Activated CD4-positive, CD25-positive, alpha-beta regulatory T cell treated with anti-CD3 and anti-CD28 coated beads, Interleukin-2, amount 50 U/mL, for 24 hours (primary cell): Measurements from ENCODE around the gene RAB1B.

Experiments used
- ATAC-seq, 2 donors: fragments of 150-1000 bp; cut with Tn5 transposase; one replicate each; pipeline ENCODE4 v1.10.0; 2021; ENCODE audit warnings: mild to moderate bottlenecking in 1 of 2, moderate library complexity in 1 of 2

Gene RAB1B

GRCh38 chr11:66285250-66285947 is 17.0 kb downstream of the RAB1B start:
- ATAC-seq: no peak

GRCh38 chr11:66286699-66287098 is 18.3 kb downstream of the RAB1B start:
- ATAC-seq: no peak

GRCh38 chr11:66287211-66287888 is 18.9 kb downstream of the RAB1B start:
- ATAC-seq: no peak

DNA sequence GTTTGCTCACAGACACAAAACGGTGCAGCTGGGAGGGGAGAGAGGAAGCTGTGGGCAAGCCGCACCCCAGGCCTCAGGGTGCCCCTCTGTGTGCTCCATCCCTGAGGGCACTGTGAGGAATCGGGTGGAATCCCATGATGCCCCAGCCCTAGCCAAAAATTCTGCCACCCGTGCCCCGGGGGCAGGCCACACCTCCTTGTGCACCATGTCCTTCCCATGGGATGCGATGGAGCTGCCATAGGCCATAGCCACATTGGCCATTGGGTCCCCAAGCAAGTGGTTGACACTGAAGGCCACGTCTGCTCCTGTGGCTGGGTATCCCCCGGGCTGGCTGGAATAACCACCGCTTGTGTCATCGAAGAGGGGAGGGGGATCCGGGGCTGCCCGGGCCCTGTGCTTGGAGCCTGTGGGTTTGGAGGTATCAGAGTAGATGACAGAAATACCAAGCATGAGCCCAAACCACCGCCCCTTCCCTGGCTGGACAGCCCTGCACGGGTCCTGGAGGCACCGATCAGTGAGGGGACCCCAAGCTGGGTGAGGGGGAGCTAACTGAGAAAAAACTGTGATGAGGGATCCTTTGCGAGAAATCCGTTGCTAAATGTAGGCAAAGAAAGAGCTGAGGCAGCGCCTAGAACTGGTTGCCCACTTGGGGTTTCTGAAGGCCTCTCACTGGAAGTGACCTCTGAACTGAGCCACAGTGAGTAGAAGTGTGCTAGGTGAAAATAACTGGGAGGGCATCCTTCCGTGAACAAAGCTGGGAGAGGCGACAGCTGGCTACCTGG is 19.6 kb downstream of the RAB1B start:
- ATAC-seq: no peak

GRCh38 chr11:66288671-66289547 is 20.5 kb downstream of the RAB1B start, which contains the start of gene YIF1A:
TSS of gene YIF1A (minus strand) at chr11:66289143. CDS start at chr11:66288985, 158 bp downstream.
- peak; percentile 95 to 97 for ATAC-seq

- ATAC-seq: peak; percentile 63 to 67
Observed at GRCh38 chr11:66289548-66290329, 21.3 kb downstream of the RAB1B start.

DNA sequence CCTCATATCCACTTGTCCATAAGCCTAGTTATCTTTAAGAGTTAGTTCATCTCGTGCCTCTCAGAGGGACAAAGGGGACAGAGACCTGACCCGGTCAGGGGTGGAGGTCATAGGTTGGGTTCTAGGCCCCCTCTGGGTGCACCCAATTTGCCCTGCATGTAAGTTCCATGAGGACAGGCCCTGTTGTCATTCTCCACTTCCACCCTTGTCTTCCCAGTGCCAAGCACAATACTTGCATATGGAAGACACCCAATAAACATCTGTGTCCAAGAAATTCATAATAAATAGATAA is 21.8 kb downstream of the RAB1B start:
- no peak for ATAC-seq

GRCh38 chr11:66291303-66291705 is 22.9 kb downstream of the RAB1B start:
- no peak for ATAC-seq

- ATAC-seq: no peak
Observed at GRCh38 chr11:66291706-66292542, 23.5 kb downstream of the RAB1B start, which contains the start of gene TMEM151A. TSS of gene TMEM151A (plus strand) at chr11:66291894. CDS start at chr11:66292014, 120 bp downstream.

GRCh38 chr11:66292543-66293332 is 24.3 kb downstream of the RAB1B start:
- ATAC-seq: no peak

- no peak for ATAC-seq
Observed at GRCh38 chr11:66293352-66293751, 24.9 kb downstream of the RAB1B start.

- ATAC-seq: no peak
Observed at GRCh38 chr11:66293777-66294625, 25.6 kb downstream of the RAB1B start.

DNA sequence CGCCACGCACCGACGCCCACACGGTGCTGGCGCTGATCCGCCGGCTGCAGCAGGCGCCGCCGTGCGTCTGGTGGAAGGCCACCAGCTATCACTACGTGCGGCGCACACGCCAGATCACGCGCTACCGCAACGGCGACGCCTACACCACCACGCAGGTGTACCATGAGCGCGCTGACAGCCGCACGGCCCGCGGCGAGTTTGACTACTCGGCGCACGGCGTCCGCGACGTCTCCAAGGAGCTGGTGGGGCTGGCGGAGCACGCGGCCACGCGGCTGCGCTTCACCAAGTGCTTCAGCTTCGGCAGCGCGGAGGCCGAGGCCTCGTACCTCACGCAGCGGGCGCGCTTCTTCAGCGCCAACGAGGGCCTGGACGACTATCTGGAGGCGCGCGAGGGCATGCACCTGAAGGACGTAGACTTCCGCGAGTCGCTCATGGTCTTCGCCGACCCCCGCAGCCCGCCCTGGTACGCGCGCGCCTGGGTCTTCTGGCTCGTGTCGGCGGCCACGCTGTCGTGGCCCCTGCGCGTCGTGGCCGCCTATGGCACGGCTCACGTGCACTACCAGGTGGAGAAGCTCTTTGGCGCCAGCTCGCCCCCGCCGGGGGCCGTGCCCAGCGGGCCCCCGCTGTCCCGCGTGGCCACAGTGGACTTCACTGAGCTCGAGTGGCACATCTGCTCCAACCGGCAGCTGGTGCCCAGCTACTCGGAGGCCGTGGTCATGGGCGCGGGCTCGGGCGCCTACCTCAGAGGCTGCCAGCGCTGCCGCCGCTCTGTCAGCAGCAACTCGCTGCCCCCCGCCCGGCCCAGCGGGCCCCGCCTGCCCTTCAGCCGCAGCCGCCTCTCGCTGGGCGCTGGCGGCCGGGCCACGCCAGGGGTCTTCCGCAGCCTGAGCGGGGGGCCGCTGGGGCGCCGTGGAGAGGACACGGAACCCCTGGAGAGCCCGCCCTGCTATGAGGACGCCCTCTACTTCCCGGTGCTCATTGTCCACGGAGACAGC is 26.5 kb downstream of the RAB1B start:
- ATAC-seq: no peak

DNA sequence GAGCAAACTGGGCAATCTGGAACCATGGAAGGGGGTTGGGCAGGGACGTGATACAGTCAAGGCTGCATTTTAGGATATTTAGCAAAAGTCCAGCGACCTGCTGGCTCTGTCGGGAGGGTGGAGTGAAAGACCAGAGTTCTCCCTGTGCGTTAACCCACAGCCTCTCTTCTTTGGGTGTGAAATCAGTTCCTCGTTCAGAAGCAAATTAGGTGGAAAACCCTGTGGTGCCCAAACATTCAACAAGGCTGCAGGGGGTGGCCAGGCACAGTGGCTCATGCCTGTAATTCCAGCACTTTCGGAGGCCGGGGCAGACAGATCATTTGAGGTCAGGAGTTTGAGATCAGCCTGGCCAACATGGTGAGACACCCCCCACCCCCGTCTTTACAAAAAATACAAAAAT is 29.2 kb downstream of the RAB1B start:
- no peak for ATAC-seq

- ATAC-seq: no peak
Observed at GRCh38 chr11:66299186-66299585, 30.7 kb downstream of the RAB1B start.

GRCh38 chr11:66302656-66303055 is 34.2 kb downstream of the RAB1B start:
- ATAC-seq: no peak

GRCh38 chr11:66309475-66309874 is 41.0 kb downstream of the RAB1B start:
- no peak for ATAC-seq

DNA sequence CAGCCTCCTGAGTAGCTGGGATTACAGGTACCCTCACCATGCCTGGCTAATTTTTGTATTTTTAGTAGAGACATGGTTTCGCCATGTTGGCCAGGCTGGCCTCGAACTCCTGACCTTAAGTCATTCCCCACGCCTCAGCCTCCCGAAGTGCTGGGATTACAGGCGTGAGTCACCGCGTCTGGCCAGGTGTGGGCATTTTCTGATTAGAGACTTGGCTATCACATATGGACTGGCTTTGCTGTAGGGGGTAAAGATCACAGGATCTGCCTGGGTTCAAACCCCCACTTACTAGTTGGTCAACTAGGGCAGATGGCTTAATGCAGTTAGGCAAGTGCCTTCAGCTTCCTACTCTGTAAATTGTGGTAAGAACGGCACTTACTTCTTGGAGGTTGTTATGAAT is 41.9 kb downstream of the RAB1B start:
- no peak for ATAC-seq
